HepG2 (cell line): ENCODE measurements around the gene TMEM209. TPM values are rescaled to one million over a fixed set of nuclear protein-coding genes. Genes with fewer than 3 reads are reported as not detected.

Source experiments
- CEBPG ChIP-seq: IDR thresholded peaks from 2 replicates; pipeline ENCODE4 v1.6.1; 2016
- DBP ChIP-seq: sonication (generic); formaldehyde crosslinking; IDR thresholded peaks from 2 replicates; pipeline ENCODE4 v1.4.0; 2020; ENCODE audit warnings: missing genetic modification reagents; ENCODE audit errors: not compliant biosample characterization
- ETV5 ChIP-seq: IDR thresholded peaks from 2 replicates; pipeline ENCODE4 v1.6.1; 2018; ENCODE audit warnings: missing biosample characterization, missing genetic modification reagents, inconsistent platforms, borderline replicate concordance
- FOXA3 ChIP-seq: IDR thresholded peaks from 2 replicates; pipeline ENCODE4 v1.6.1; 2016; ENCODE audit warnings: missing genetic modification reagents, missing compliant biosample characterization
- FOXO1 ChIP-seq: sonication (generic); formaldehyde crosslinking; IDR thresholded peaks from 2 replicates; pipeline ENCODE4 v1.4.0; 2020; ENCODE audit warnings: missing genetic modification reagents
- GABPA ChIP-seq, 2 experiments: IDR thresholded peaks; 2 replicates each; pipeline ENCODE4 v1.6.1; 2011 to 2016; ENCODE audit warnings: low read depth in 2 of 2, low read length in 1 of 2, missing biosample characterization in 1 of 2, missing genetic modification characterization in 1 of 2
- KAT8 ChIP-seq: IDR thresholded peaks from 2 replicates; pipeline ENCODE4 v1.6.1; 2016; ENCODE audit warnings: missing genetic modification reagents, missing compliant biosample characterization
- MED1 ChIP-seq: sonication (generic); formaldehyde crosslinking; IDR thresholded peaks from 2 replicates; pipeline ENCODE4 v1.4.0; 2020; ENCODE audit warnings: missing genetic modification reagents
- PAXIP1 ChIP-seq: sonication (generic); formaldehyde crosslinking; conservative IDR thresholded peaks from 2 replicates; pipeline ENCODE4 v1.4.0; 2020; ENCODE audit warnings: mild to moderate bottlenecking, missing genetic modification reagents, moderate library complexity
- SOX6 ChIP-seq, 2 experiments: fragments of 450-650 bp in 1 of 2; sonication (generic) in 1 of 2; formaldehyde crosslinking in 1 of 2; IDR thresholded peaks; 2 replicates each; pipeline versions ENCODE4 v1.4.0 to v1.6.1; 2017 to 2020; ENCODE audit warnings: antibody characterized with exemption in 1 of 2, mild to moderate bottlenecking in 1 of 2, missing genetic modification reagents in 1 of 2
- TBL1XR1 ChIP-seq: fragments of 150-350 bp; IDR thresholded peaks from 2 replicates; pipeline ENCODE4 v1.6.1; 2014; ENCODE audit warnings: borderline replicate concordance, low read length; ENCODE audit not compliant: partially characterized antibody
- TGIF2 ChIP-seq: IDR thresholded peaks from 2 replicates; pipeline ENCODE4 v1.6.1; 2016; ENCODE audit warnings: control low read depth, missing compliant biosample characterization
- ZBTB7B ChIP-seq: sonication (generic); formaldehyde crosslinking; IDR thresholded peaks from 2 replicates; pipeline ENCODE4 v1.4.0; 2020; ENCODE audit warnings: missing genetic modification reagents
- ZNF3 ChIP-seq: IDR thresholded peaks from 2 replicates; pipeline ENCODE4 v1.7.0; 2017; ENCODE audit warnings: inconsistent platforms
- ZNF687 ChIP-seq: sonication (generic); formaldehyde crosslinking; IDR thresholded peaks from 2 replicates; pipeline ENCODE4 v1.5.1; 2020; ENCODE audit warnings: mild to moderate bottlenecking, missing genetic modification reagents, moderate library complexity
- ZNF792 ChIP-seq: IDR thresholded peaks from 2 replicates; pipeline ENCODE4 v1.6.1; 2016
- ZSCAN5A ChIP-seq: sonication (generic); formaldehyde crosslinking; IDR thresholded peaks from 2 replicates; pipeline ENCODE4 v1.8.0; 2022; ENCODE audit warnings: mild to moderate bottlenecking, missing genetic modification reagents, borderline replicate concordance
- polyA plus RNA-seq, 8 experiments: library from polyadenylated mRNA; depleted of rRNA in 3 of 8; stranded (reverse) in 7 of 8; unstranded in 1 of 8; fragments of >200 nt; fragmentation: Illumina TruSeq in 4 of 8; extraction: Trizol in 4 of 8; gene quantifications; 2 replicates each; pipeline versions ENCODE4 v1.2.1 to v1.2.3, GENCODE V29; 2011 to 2016; ENCODE audit warnings: low read depth in 4 of 8, missing spikeins in 1 of 8, mixed read lengths in 1 of 8; ENCODE audit not compliant: insufficient read depth in 1 of 8
- total RNA-seq, 5 experiments: library from RNA; depleted of rRNA; stranded (reverse); fragments of >200 nt; fragmentation: Illumina TruSeq; extraction: Trizol; gene quantifications; 2 replicates each; pipeline ENCODE4 v1.2.3, GENCODE V29; 2016; ENCODE audit warnings: low read depth in 1 of 5

The TMEM209 gene
- total and polyA plus RNA-seq, 2 of the 13 experiments (the other 11 are each of a cell fraction or from before 2014, with no cell fraction given): 14.5 to 15.6 TPM

- TF ChIP-seq SOX6 (IDR thresholded peaks at IDR 0.05) (no peak), SOX6 (CRISPR knock-in tag; IDR thresholded peaks at IDR 0.05) (peak; percentile 24; the same call in 1 of the 2 replicates), ETV5 (CRISPR knock-in tag) (peak; percentile 78), FOXO1 (CRISPR knock-in tag) (peak; percentile 10; the same call in 1 of the 2 replicates), FOXA3 (CRISPR knock-in tag) (0 out of 2 replicates have a peak, but pooled peaks have one; percentile 22), DBP (CRISPR knock-in tag) (no peak), TBL1XR1 (no peak), ZBTB7B (CRISPR knock-in tag) (0 out of 2 replicates have a peak, but pooled peaks have one; percentile 50), CEBPG (CRISPR knock-in tag) (peak; percentile 11; the same call in 1 of the 2 replicates), TGIF2 (CRISPR knock-in tag) (0 out of 2 replicates have a peak, but pooled peaks have one; percentile 23), PAXIP1 (CRISPR knock-in tag) (peak; percentile 76), KAT8 (no peak), ZNF3 (CRISPR knock-in tag) (no peak), ZSCAN5A (0 out of 2 replicates have a peak, but pooled peaks have one; percentile 53), MED1 (CRISPR knock-in tag) (no peak), ZNF687 (peak; percentile 43), ZNF792 (no peak), GABPA (IDR thresholded peaks at IDR 0.05; ENCODE audit: low read depth, low read length) (no peak), GABPA (CRISPR knock-in tag; IDR thresholded peaks at IDR 0.05; ENCODE audit: low read depth) (peak; percentile 59)
Measured at GRCh38 chr7:130144312-130145171, 60.7 kb downstream of the TMEM209 start (continued).
